GM21528 (cell line): ENCODE data around the gene HCFC1.
A peak's percentile ranks its signal among the peaks of the same experiment; 100 is the strongest.

Experiments used
- ATAC-seq: cut with Tn5 transposase; IDR thresholded peaks from one replicate; pipeline ENCODE4 v1.9.1; 2021; ENCODE audit warnings: mild to moderate bottlenecking, moderate library complexity; ENCODE audit not compliant: unreplicated experiment, low FRiP score

The HCFC1 gene

GRCh38 chrX:153944140-153944799 lies 27.3 kb downstream of the HCFC1 start, which contains the start of gene RENBP:
Gene RENBP (minus strand): TSS chrX:153944643. CDS start chrX:153944610, 33 bp downstream.
- no peak for ATAC-seq

- no peak for ATAC-seq
Observed at GRCh38 chrX:153941336-153942252, 30.0 kb downstream of the HCFC1 start.

GRCh38 chrX:153939573-153939972 lies 32.0 kb downstream of the HCFC1 start:
- no peak for ATAC-seq

- ATAC-seq, result no peak
Observed at GRCh38 chrX:153938226-153938786, 33.3 kb downstream of the HCFC1 start.

GRCh38 chrX:153937056-153937455 lies 34.6 kb downstream of the HCFC1 start:
- no peak for ATAC-seq

GRCh38 chrX:153935326-153935851 lies 36.2 kb downstream of the HCFC1 start:
- peak; percentile 7 for ATAC-seq

GRCh38 chrX:153934762-153935325 lies 36.8 kb downstream of the HCFC1 start, which contains the start of gene NAA10:
Gene NAA10 (minus strand): TSS chrX:153935037. CDS start chrX:153934904, 133 bp downstream.
- peak; percentile 77 for ATAC-seq

GRCh38 chrX:153934148-153934761 lies 37.4 kb downstream of the HCFC1 start:
- ATAC-seq, result peak; percentile 7

- no peak for ATAC-seq
Observed at GRCh38 chrX:153933748-153934147, 37.9 kb downstream of the HCFC1 start.

- ATAC-seq, result no peak
Observed at GRCh38 chrX:153932220-153932915, 39.2 kb downstream of the HCFC1 start.

- ATAC-seq, result no peak
Observed at GRCh38 chrX:153931748-153932147, 39.9 kb downstream of the HCFC1 start.

GRCh38 chrX:153931151-153931550 lies 40.5 kb downstream of the HCFC1 start:
- ATAC-seq, result no peak

GRCh38 chrX:153930011-153930910 lies 41.4 kb downstream of the HCFC1 start:
- no peak for ATAC-seq

GRCh38 chrX:153929576-153929975 lies 42.0 kb downstream of the HCFC1 start:
- no peak for ATAC-seq

- ATAC-seq, result no peak
Observed at GRCh38 chrX:153928846-153929245, 42.8 kb downstream of the HCFC1 start.

- peak; percentile 61 for ATAC-seq
Observed at GRCh38 chrX:153927922-153928760, 43.5 kb downstream of the HCFC1 start.

GRCh38 chrX:153927672-153927921 lies 44.0 kb downstream of the HCFC1 start:
- ATAC-seq, result no peak
